HL-60 (cell line): Measurements from ENCODE around the gene PLEKHB1.

Source experiments
- DNase-seq, 2 experiments: peaks; one replicate each; pipeline ENCODE4 v3.0.0-alpha.2; 2010 to 2020; ENCODE audit warnings: low read depth in 1 of 2, low spot score in 1 of 2
- H3K27ac ChIP-seq: fragments of 250-450 bp; sonication (Bioruptor Pico); replicated peaks from 2 replicates; pipeline ENCODE4 v1.5.1; 2020; ENCODE audit warnings: mild to moderate bottlenecking, moderate library complexity
- H3K27me3 ChIP-seq: fragments of 250-450 bp; sonication (Bioruptor Pico); 2 replicates; pipeline ENCODE4 v1.5.1; 2021; ENCODE audit warnings: mild to moderate bottlenecking, moderate library complexity; ENCODE audit not compliant: insufficient read depth, poor library complexity, severe bottlenecking
- H3K4me3 ChIP-seq: replicated peaks from 2 replicates; pipeline ENCODE4 v1.5.1; 2011; ENCODE audit warnings: mild to moderate bottlenecking, control low read depth, low read length; ENCODE audit not compliant: insufficient read depth
- GABPA ChIP-seq: IDR thresholded peaks from 2 replicates; pipeline ENCODE4 v1.6.1; 2012; ENCODE audit warnings: low read depth
- POLR2AphosphoS5 ChIP-seq: IDR thresholded peaks from 2 replicates; pipeline ENCODE4 v1.6.1; 2012; ENCODE audit warnings: low read depth
- SPI1 ChIP-seq: IDR thresholded peaks from 2 replicates; pipeline ENCODE4 v1.6.1; 2012; ENCODE audit warnings: low read depth, mild to moderate bottlenecking, borderline replicate concordance
- TF ChIP-seq, protein P1 (sequence below): IDR thresholded peaks from 2 replicates; pipeline ENCODE4 v1.6.1; 2012; ENCODE audit warnings: low read depth; ENCODE audit not compliant: insufficient replicate concordance
- TF ChIP-seq, protein P2 (sequence below): IDR thresholded peaks from one replicate; pipeline ENCODE4 v1.5.1; 2011; ENCODE audit warnings: low read length, control low read depth, inconsistent platforms; ENCODE audit not compliant: insufficient read depth

PLEKHB1 gene

DNA sequence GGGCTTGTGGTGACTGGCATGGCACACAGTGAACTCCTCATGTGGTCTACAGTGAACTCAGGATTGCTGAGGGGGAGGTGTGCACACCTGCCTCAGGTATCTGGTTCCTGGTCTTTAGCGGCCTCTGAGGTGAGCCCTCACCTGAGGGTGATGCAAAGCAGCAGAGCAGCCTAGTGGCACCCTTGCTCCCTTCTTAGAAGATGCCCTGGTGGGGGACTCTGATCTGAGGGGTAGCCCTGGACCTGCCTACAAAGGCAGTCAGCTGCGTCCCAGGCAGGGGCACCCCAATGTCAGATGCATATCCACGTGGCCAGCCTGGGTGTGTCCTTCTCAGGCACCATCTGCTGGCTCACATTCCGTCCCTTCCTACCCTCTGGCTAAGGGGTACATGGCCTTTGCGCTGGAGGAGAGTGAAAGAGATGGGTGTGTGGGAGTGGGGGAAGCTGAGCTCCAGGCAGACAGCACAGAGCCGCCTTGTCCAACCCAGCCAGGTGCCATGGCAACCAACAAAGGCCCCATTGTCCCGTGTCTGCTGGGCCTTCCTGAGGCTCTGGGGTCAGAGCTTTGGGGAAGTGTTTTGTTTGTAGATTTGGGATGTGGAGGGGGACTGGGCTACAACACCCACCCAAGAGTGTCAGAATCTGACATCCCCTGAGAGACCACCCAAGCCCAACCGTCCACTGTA, 5.8 kb downstream of the PLEKHB1 start:
- Histone ChIP-seq H3K27ac (no peak overlapping the region), H3K27me3 (no peaks in the 10 kb centered on the region), H3K4me3 (no peak overlapping the region)
- no peak for TF ChIP-seq SPI1
- no peak for TF ChIP-seq GABPA
- TF ChIP-seq, protein P1, sequence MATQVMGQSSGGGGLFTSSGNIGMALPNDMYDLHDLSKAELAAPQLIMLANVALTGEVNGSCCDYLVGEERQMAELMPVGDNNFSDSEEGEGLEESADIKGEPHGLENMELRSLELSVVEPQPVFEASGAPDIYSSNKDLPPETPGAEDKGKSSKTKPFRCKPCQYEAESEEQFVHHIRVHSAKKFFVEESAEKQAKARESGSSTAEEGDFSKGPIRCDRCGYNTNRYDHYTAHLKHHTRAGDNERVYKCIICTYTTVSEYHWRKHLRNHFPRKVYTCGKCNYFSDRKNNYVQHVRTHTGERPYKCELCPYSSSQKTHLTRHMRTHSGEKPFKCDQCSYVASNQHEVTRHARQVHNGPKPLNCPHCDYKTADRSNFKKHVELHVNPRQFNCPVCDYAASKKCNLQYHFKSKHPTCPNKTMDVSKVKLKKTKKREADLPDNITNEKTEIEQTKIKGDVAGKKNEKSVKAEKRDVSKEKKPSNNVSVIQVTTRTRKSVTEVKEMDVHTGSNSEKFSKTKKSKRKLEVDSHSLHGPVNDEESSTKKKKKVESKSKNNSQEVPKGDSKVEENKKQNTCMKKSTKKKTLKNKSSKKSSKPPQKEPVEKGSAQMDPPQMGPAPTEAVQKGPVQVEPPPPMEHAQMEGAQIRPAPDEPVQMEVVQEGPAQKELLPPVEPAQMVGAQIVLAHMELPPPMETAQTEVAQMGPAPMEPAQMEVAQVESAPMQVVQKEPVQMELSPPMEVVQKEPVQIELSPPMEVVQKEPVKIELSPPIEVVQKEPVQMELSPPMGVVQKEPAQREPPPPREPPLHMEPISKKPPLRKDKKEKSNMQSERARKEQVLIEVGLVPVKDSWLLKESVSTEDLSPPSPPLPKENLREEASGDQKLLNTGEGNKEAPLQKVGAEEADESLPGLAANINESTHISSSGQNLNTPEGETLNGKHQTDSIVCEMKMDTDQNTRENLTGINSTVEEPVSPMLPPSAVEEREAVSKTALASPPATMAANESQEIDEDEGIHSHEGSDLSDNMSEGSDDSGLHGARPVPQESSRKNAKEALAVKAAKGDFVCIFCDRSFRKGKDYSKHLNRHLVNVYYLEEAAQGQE: no peak
- no peak for TF ChIP-seq POLR2AphosphoS5
- TF ChIP-seq, protein P2, sequence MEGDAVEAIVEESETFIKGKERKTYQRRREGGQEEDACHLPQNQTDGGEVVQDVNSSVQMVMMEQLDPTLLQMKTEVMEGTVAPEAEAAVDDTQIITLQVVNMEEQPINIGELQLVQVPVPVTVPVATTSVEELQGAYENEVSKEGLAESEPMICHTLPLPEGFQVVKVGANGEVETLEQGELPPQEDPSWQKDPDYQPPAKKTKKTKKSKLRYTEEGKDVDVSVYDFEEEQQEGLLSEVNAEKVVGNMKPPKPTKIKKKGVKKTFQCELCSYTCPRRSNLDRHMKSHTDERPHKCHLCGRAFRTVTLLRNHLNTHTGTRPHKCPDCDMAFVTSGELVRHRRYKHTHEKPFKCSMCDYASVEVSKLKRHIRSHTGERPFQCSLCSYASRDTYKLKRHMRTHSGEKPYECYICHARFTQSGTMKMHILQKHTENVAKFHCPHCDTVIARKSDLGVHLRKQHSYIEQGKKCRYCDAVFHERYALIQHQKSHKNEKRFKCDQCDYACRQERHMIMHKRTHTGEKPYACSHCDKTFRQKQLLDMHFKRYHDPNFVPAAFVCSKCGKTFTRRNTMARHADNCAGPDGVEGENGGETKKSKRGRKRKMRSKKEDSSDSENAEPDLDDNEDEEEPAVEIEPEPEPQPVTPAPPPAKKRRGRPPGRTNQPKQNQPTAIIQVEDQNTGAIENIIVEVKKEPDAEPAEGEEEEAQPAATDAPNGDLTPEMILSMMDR: no peak
- DNase-seq: no peak

DNA sequence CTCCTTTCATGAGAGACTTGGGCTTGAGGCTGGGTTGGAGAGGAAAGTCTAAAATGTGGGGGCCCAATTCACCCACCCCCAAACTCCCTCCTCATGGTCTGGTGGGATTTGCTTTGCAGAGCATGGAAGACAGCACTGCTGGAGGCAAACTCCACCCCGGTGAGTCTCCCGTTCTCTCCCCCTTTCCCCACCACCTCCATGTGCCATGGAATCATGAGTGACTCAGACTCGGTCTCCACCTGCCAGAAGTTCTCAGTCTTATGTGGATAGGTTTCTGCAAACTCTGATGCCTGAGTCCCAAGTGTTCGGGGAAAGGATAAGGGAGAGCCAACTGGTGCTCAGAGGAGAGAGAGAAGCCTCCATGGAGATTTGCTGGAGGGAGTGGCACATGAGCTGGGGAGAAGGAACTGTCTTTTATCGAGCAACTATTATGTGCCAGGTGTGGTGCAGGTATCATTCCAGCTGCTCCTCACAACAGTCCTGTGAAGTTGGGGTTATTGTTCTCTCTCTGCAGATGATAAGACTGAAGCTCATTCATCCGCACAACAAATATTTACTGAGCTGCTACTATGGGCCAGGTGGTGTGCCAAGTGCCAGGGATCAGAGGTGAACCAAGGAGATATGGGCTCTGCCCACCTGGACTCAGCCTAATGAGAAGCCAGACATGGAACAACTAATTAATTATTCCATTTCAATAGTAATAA, 6.6 kb downstream of the PLEKHB1 start:
- no peak overlapping the region for H3K27ac ChIP-seq
- no peak for DNase-seq
- TF ChIP-seq, protein P1: no peak
- no peak overlapping the region for H3K4me3 ChIP-seq
- H3K27me3 ChIP-seq: no peaks in the 10 kb centered on the region

DNA sequence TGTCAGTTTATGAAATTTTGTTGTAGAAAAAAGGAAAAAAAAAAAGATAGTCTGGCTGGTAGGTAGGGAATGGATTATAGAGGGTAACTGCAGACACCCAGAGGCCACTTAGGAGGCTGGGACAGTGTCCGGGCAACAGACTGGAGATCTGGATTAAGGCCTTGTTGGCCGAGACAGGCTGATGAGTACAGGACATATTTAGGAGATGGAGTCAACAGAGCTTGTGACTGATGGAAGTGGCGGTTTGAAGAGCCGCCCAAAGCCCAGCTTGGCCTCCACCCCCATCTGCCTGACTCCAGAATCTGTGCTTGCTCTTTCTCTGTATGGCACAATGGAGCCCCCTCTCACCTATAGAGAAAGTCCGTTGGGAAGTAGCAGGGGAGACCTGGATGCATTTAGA, 7.6 kb downstream of the PLEKHB1 start:
- H3K4me3 ChIP-seq: no peak overlapping the region
- TF ChIP-seq, protein P1: no peak
- TF ChIP-seq GABPA: no peak
- no peak for TF ChIP-seq SPI1
- TF ChIP-seq, protein P2: no peak
- TF ChIP-seq POLR2AphosphoS5: no peak
- H3K27ac ChIP-seq: no peak overlapping the region
- no peak for DNase-seq
- no peaks in the 10 kb centered on the region for H3K27me3 ChIP-seq
